Glutamatergic neuron (in vitro differentiated cells): Measurements from ENCODE around the gene EEPD1. TPM values are rescaled to one million over a fixed set of nuclear protein-coding genes. Genes with fewer than 3 reads are reported as not detected.

ENCODE experiments used
- DNase-seq: peaks from one replicate; pipeline ENCODE4 v3.0.0; 2022
- H3K27ac Mint-ChIP-seq: one replicate; pipeline ENCODE4 v1.8.0; 2020; ENCODE audit warnings: mild to moderate bottlenecking, mixed read lengths, inconsistent platforms; ENCODE audit not compliant: unreplicated experiment
- H3K27me3 Mint-ChIP-seq: one replicate; pipeline ENCODE4 v1.8.0; 2020; ENCODE audit warnings: mild to moderate bottlenecking, moderate library complexity, mixed read lengths, inconsistent platforms; ENCODE audit not compliant: unreplicated experiment
- H3K36me3 Mint-ChIP-seq: one replicate; pipeline ENCODE4 v1.8.0; 2020; ENCODE audit warnings: mild to moderate bottlenecking, mixed read lengths, inconsistent platforms; ENCODE audit not compliant: unreplicated experiment
- H3K4me1 Mint-ChIP-seq: one replicate; pipeline ENCODE4 v1.8.0; 2020; ENCODE audit warnings: mild to moderate bottlenecking, low read depth, mixed read lengths, inconsistent platforms; ENCODE audit not compliant: unreplicated experiment
- H3K4me3 Mint-ChIP-seq: one replicate; pipeline ENCODE4 v1.8.0; 2020; ENCODE audit warnings: mild to moderate bottlenecking, mixed read lengths, inconsistent platforms; ENCODE audit not compliant: unreplicated experiment
- H3K9me3 Mint-ChIP-seq: one replicate; pipeline ENCODE4 v1.8.0; 2020; ENCODE audit warnings: mild to moderate bottlenecking, moderate library complexity, mixed read lengths, inconsistent platforms; ENCODE audit not compliant: unreplicated experiment
- total RNA-seq: library from RNA; stranded (reverse); fragmentation: NEBNext Ultra II Directional; extraction: Animal tissue kit (Norgen Biotek cat#: 25700); gene quantifications from one replicate; pipeline ENCODE4 v1.2.1, GENCODE V29; 2021; ENCODE audit not compliant: unreplicated experiment
- TF ChIP-seq, protein P1 (sequence below): fragments of 200-600 bp; sonication (generic); IDR thresholded peaks from one replicate; pipeline ENCODE4 v1.5.0; 2021; ENCODE audit not compliant: partially characterized antibody, unreplicated experiment

EEPD1 gene
- total RNA-seq, 1 donor from 2014 or later: 63.9 TPM

DNA sequence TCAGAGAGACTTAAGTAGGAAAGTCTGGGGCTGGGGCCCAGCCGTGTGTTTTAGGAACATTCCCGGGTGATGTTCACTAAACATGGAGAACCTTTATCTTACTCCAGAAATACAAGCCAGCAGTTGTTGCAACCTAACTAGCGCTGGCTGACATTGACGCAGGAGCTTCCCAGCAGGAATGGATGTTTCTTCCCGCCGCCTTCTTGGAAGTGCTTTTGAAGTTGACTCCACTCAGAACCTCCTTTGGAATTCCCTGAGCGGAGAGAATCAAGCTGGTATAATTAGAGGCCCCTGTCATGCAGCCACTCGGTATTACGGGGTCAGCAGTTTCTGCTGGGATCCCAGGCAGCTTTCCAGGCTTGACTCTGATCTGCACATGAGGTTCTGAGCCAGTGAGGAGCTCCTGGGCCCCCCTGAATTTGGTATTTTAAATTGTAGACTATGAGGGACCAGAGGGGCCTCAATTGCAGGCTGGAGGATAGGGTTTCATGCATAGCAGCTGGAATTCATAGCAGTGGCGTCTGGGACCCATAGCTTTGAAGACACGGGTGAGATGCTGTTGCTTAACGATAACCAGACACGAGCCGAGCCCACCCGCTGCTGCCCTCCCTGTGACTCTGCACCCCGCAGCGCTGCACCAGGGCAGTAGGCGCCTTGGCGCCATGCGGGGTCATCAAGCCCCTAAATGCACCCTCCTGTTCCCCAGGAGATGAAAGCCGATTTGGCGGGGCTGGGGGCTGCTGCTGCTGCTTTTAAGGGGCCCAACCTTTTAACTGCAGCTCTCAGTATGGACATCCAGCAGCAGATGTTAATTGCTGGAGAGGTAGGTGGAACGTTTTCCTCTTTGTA lies 61.8 kb downstream of the EEPD1 start:
- DNase-seq: no peak
- H3K4me1 Mint-ChIP-seq: peaks cover 41% of the 10 kb centered on the region
- H3K27me3 Mint-ChIP-seq: peaks cover 11% of the 10 kb centered on the region
- peaks cover 13% of the 10 kb centered on the region for H3K9me3 Mint-ChIP-seq
- no peak overlapping the region for H3K27ac Mint-ChIP-seq
- no peak overlapping the region for H3K4me3 Mint-ChIP-seq
- peaks cover 11% of the 10 kb centered on the region for H3K36me3 Mint-ChIP-seq
- TF ChIP-seq, protein P1, sequence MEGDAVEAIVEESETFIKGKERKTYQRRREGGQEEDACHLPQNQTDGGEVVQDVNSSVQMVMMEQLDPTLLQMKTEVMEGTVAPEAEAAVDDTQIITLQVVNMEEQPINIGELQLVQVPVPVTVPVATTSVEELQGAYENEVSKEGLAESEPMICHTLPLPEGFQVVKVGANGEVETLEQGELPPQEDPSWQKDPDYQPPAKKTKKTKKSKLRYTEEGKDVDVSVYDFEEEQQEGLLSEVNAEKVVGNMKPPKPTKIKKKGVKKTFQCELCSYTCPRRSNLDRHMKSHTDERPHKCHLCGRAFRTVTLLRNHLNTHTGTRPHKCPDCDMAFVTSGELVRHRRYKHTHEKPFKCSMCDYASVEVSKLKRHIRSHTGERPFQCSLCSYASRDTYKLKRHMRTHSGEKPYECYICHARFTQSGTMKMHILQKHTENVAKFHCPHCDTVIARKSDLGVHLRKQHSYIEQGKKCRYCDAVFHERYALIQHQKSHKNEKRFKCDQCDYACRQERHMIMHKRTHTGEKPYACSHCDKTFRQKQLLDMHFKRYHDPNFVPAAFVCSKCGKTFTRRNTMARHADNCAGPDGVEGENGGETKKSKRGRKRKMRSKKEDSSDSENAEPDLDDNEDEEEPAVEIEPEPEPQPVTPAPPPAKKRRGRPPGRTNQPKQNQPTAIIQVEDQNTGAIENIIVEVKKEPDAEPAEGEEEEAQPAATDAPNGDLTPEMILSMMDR: no peak

DNA sequence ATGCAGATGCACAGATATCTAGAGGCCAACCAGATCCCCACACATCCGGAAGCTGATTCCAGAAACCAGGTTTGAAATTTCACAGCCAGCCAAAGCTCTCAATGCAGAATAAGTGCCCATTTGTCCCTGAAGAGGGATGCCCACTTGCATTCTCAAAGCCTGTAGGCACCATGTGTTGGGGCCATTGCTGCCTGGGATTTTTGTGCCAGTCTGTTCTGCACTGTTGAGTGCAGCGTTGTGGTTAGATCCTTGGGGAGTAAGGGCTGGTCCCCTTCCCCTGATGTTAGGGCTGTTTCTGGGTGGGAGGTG lies 62.4 kb downstream of the EEPD1 start:
- peaks cover 38% of the 10 kb centered on the region for H3K4me1 Mint-ChIP-seq
- no peak overlapping the region for H3K27ac Mint-ChIP-seq
- peaks cover 12% of the 10 kb centered on the region for H3K9me3 Mint-ChIP-seq
- H3K36me3 Mint-ChIP-seq: peaks cover 11% of the 10 kb centered on the region
- no peak for DNase-seq
- H3K4me3 Mint-ChIP-seq: no peak overlapping the region
- TF ChIP-seq, protein P1: no peak
- peaks cover 13% of the 10 kb centered on the region for H3K27me3 Mint-ChIP-seq

DNA sequence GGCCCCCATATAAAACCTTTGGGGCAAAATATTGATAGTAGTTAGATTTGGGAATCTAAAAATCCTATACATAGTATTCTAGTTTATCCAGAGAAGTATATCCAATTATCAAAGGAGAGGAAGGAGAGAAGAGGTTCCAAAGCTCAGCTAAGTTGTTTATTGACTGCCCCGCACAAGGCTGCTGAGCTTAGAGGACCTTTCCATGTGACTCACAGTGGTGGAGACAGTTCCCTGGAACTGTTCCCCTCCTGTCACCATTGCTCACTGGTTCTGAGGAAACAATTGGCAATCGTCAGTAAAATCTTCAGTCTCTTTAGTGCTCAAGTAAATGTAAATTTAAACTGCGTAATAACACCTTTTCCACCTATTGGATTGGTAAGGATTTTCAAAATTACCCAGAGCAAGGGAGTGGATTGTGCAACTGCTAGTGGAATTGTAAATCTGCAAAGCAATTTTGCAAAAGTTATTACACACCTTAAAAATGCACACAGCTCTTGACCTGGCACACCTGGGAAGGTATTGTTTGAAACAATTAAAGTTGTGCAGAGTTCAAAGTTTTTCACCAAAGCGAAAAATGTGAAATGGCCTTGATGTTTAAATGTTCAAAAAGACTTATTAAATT lies 63.1 kb downstream of the EEPD1 start:
- Mint-ChIP-seq H3K27ac (no peak overlapping the region), H3K36me3 (peaks cover 11% of the 10 kb centered on the region), H3K4me1 (peaks cover 34% of the 10 kb centered on the region), H3K4me3 (no peak overlapping the region), H3K27me3 (peaks cover 13% of the 10 kb centered on the region), H3K9me3 (peaks cover 12% of the 10 kb centered on the region)
- TF ChIP-seq, protein P1: no peak
- DNase-seq: no peak

DNA sequence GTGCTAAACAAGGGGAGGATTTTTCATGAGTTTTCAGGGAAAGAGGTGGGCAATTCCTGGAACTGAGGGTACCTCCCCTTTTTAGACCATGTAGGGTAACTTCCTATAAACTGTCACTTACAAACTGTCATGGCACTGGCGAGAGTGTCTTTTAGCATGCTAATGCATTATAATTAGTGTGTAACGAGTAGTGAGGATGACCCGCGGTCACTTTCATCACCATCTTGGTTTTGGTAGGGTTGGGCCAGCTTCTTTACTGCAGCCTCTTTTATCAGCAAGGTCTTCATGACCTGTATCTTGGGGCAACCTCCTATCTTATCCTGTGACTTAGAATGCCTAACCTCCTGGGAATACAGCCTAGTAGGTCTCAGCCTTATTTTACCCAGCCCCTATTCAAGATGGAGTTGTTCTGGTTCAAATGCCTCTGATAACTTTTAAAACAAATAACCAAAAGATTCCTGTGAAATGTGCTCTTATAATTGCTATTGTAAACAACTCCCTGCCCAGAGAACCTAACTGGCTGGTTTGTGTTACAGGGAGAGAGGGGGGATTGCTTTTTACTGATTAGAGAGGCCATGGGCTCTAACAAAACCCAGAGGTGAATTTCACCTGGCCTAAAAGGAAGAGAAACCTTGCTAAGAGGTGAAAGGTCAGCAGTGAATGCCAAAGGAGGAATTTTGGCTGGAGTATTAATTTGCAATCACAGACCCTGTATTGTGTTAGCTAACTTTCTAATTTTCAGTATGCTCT lies 64.3 kb downstream of the EEPD1 start:
- TF ChIP-seq, protein P1: no peak
- Mint-ChIP-seq H3K27ac (no peak overlapping the region), H3K4me3 (no peak overlapping the region), H3K4me1 (peaks cover 34% of the 10 kb centered on the region), H3K36me3 (peaks cover 11% of the 10 kb centered on the region), H3K27me3 (peaks cover 13% of the 10 kb centered on the region), H3K9me3 (peaks cover 12% of the 10 kb centered on the region)
- DNase-seq: no peak
